ENCODE data around the gene OR13J1.

The OR13J1 gene

DNA sequence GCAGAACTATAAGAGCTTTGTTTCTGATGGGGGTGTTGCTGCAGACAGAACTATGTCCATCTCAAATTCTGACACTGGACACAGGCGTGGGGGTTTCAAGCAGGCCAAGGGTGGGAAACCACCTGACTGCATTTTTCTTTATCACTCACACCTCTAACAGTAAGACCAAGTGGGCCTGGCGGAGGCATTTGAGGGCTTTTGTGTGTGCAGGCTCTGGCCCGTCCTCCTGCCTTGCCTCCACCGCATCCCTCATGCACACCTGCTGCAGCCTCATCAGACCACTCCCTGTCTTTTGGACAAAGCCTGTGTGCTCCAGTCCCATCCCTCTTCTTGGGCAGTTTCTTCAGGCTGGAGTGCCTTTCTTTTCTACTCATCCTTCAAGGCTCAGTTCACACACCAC is 7.9 kb downstream of the OR13J1 start:
- no peak overlapping the region for H3K9ac ChIP-seq
- no peak overlapping the region for H3K4me3 ChIP-seq (IDR thresholded peaks at IDR 0.05; ENCODE audit: insufficient read depth, low read depth, low read length)
- H2AFZ ChIP-seq (ENCODE audit: low read depth), result no peak overlapping the region
- no peaks in the 10 kb centered on the region for H3K79me2 ChIP-seq (ENCODE audit: insufficient read depth, low read depth)
- H3K4me1 ChIP-seq (ENCODE audit: low read depth, poor library complexity, severe bottlenecking), result no peaks in the 10 kb centered on the region
- H3K27me3 ChIP-seq (ENCODE audit: insufficient read depth, low read depth), result no peaks in the 10 kb centered on the region
- no peaks in the 10 kb centered on the region for H4K20me1 ChIP-seq (ENCODE audit: insufficient read depth)
- TF ChIP-seq, protein P1, sequence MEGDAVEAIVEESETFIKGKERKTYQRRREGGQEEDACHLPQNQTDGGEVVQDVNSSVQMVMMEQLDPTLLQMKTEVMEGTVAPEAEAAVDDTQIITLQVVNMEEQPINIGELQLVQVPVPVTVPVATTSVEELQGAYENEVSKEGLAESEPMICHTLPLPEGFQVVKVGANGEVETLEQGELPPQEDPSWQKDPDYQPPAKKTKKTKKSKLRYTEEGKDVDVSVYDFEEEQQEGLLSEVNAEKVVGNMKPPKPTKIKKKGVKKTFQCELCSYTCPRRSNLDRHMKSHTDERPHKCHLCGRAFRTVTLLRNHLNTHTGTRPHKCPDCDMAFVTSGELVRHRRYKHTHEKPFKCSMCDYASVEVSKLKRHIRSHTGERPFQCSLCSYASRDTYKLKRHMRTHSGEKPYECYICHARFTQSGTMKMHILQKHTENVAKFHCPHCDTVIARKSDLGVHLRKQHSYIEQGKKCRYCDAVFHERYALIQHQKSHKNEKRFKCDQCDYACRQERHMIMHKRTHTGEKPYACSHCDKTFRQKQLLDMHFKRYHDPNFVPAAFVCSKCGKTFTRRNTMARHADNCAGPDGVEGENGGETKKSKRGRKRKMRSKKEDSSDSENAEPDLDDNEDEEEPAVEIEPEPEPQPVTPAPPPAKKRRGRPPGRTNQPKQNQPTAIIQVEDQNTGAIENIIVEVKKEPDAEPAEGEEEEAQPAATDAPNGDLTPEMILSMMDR (conservative IDR thresholded peaks at IDR 0.05; ENCODE audit: low read depth, low read length), result no peak
- no peak overlapping the region for H3K27ac ChIP-seq
- H3K36me3 ChIP-seq (ENCODE audit: insufficient read depth), result no peaks in the 10 kb centered on the region
- H3K4me2 ChIP-seq, result no peak overlapping the region

DNA sequence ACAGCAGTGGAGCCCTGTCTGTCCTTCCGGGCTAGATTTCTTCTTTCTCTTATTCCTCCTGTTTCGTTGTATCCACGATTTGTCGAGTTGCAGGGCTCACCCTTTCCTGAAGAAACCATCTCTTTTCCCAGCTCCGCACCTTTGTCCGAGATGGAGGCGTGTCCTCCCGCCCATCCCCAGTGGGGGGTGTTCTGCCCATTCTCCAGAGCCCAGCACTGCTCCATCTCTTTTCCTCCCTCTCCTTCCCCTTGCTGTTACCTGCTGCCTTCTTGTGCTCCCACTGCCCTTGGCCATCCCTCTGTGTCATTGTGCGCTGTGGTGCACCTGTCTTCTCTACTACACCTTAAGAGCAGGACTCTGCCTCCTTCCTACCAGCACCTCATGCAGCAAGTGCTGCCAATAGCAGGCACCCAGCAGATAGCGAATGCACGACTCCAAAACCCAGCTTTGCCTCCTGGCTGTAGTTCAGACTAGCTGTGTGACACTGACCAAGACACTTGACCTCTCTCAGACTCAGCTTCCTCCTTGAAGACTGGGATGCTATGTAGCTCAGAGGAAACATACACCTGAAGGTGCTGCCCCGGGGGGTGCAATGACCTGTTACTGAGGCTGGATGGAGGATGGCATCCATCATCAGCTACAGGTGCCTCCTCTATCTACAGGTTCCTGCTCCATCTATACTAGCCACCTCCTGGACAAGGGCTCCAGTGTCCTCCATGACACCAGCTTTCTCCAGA is 8.9 kb downstream of the OR13J1 start:
- Histone ChIP-seq H3K36me3 (ENCODE audit: insufficient read depth) (no peaks in the 10 kb centered on the region), H3K4me2 (no peak overlapping the region), H3K4me1 (ENCODE audit: low read depth, poor library complexity, severe bottlenecking) (no peaks in the 10 kb centered on the region), H3K79me2 (ENCODE audit: insufficient read depth, low read depth) (no peaks in the 10 kb centered on the region), H2AFZ (ENCODE audit: low read depth) (no peak overlapping the region), H4K20me1 (ENCODE audit: insufficient read depth) (no peaks in the 10 kb centered on the region), H3K9ac (no peak overlapping the region), H3K4me3 (IDR thresholded peaks at IDR 0.05; ENCODE audit: insufficient read depth, low read depth, low read length) (no peak overlapping the region), H3K27ac (no peak overlapping the region), H3K27me3 (ENCODE audit: insufficient read depth, low read depth) (no peaks in the 10 kb centered on the region)
- TF ChIP-seq, protein P1 (conservative IDR thresholded peaks at IDR 0.05; ENCODE audit: low read depth, low read length), result no peak

DNA sequence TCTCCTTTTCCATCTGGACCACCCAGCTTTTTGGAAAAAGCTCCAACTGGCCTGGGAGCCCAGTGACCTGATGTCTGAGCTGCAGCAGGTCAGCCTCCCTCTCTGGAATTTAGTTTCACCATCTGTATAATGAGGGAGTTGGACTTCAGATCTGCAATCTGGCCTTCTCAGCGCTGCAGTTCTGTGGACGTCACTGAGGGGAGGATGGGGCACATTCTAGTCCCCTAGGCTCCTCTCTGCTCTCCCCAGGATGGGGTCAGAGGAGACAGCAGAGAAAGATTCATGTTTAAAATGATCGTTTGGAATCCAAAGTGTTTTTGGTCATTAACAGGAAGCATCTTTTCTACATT is 10.2 kb downstream of the OR13J1 start:
- Histone ChIP-seq H4K20me1 (ENCODE audit: insufficient read depth) (no peaks in the 10 kb centered on the region), H3K79me2 (ENCODE audit: insufficient read depth, low read depth) (no peaks in the 10 kb centered on the region), H3K36me3 (ENCODE audit: insufficient read depth) (no peaks in the 10 kb centered on the region), H3K4me1 (ENCODE audit: low read depth, poor library complexity, severe bottlenecking) (no peaks in the 10 kb centered on the region), H3K27ac (no peak overlapping the region), H3K9ac (no peak overlapping the region), H3K27me3 (ENCODE audit: insufficient read depth, low read depth) (no peaks in the 10 kb centered on the region), H2AFZ (ENCODE audit: low read depth) (no peak overlapping the region), H3K4me3 (IDR thresholded peaks at IDR 0.05; ENCODE audit: insufficient read depth, low read depth, low read length) (no peak overlapping the region), H3K4me2 (no peak overlapping the region)
- TF ChIP-seq, protein P1 (conservative IDR thresholded peaks at IDR 0.05; ENCODE audit: low read depth, low read length), result no peak

DNA sequence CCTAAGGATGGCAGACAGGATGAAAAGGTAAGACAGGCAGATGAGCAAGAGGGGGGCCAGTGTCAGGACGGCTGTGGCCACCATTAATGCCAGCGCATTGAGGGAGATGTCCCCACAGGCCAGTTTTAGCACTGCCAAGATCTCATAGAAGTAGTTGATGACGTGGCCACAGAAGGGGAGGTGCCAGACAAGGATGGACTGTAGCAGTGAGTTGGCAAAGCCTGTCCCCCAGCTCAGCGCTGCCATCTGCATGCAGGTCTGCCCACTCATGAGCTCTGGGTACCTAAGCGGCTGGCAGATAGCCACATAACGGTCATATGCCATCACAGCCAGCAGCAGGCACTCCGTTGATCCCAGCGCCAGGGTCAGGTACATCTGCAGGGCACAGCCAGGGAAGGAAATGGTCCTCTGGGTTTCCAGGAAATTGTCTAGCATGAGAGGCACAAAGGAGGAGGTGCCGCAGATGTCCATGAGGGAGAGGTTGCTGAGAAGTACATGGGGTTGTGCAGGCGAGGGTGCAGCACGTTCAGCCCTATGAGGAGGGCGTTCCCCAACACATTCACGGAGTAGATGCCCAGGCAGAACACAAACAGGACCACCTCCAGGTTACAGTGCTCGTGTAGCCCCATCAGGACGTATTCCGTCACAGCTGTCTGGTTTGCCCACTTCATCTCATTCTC is 10.8 kb downstream of the OR13J1 start:
- TF ChIP-seq, protein P1 (conservative IDR thresholded peaks at IDR 0.05; ENCODE audit: low read depth, low read length), result no peak
- H3K27me3 ChIP-seq (ENCODE audit: insufficient read depth, low read depth), result no peaks in the 10 kb centered on the region
- no peak overlapping the region for H2AFZ ChIP-seq (ENCODE audit: low read depth)
- H4K20me1 ChIP-seq (ENCODE audit: insufficient read depth), result no peaks in the 10 kb centered on the region
- no peaks in the 10 kb centered on the region for H3K36me3 ChIP-seq (ENCODE audit: insufficient read depth)
- no peak overlapping the region for H3K27ac ChIP-seq
- no peaks in the 10 kb centered on the region for H3K79me2 ChIP-seq (ENCODE audit: insufficient read depth, low read depth)
- H3K4me3 ChIP-seq (IDR thresholded peaks at IDR 0.05; ENCODE audit: insufficient read depth, low read depth, low read length), result no peak overlapping the region
- no peak overlapping the region for H3K4me2 ChIP-seq
- no peaks in the 10 kb centered on the region for H3K4me1 ChIP-seq (ENCODE audit: low read depth, poor library complexity, severe bottlenecking)
- H3K9ac ChIP-seq, result no peak overlapping the region
